Suppressor macrophage treated with lipopolysaccharide for 1 hour (primary cell): Measurements from ENCODE around the gene GALNT12.

ENCODE experiments used
- DNase-seq, 3 donors: peaks; one replicate each; pipeline ENCODE4 v3.0.0-alpha.2; 2020 to 2022

GALNT12 gene

DNA sequence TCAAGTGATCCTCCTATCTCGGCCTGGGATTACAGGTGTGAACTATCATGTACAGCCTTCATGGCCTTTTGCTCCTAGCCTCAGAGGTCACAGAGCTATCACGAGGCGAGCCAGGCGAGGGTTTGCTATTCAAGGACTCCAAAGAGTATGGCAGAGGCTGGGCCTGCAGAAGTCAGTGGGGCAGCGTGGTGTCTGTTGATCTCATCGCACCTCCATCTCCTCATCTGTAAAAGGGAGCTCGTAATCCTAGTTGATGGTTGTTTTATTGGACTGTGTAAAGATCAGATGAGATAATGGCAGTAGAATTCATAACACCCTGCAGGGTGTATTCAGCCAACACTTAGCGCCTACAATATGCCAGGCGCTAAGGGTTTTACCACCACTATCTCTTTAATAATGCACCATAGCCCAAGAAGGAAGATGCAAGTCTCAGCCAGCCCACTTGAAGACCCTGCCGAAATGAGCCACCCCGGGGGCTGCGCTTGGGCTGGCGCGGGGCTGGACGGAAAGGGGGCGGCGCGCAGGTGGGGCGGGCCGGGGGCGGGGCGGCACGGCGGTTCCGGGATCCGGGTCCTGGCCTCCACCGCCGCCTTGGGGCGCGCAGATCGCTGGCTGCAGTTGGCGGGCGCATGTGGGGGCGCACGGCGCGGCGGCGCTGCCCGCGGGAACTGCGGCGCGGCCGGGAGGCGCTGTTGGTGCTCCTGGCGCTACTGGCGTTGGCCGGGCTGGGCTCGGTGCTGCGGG, at the start of gene GALNT12:
Gene GALNT12, plus strand, starts transcription at position 601 of the 744 bp plus-strand sequence. Its CDS starts 29 bp downstream, at position 630.
- DNase-seq: peak in 2 of 3 donors; percentile 37 to 69

GRCh38 chr9:98760231-98760630, 47.2 kb upstream of the GALNT12 start:
- DNase-seq: no peak

DNA sequence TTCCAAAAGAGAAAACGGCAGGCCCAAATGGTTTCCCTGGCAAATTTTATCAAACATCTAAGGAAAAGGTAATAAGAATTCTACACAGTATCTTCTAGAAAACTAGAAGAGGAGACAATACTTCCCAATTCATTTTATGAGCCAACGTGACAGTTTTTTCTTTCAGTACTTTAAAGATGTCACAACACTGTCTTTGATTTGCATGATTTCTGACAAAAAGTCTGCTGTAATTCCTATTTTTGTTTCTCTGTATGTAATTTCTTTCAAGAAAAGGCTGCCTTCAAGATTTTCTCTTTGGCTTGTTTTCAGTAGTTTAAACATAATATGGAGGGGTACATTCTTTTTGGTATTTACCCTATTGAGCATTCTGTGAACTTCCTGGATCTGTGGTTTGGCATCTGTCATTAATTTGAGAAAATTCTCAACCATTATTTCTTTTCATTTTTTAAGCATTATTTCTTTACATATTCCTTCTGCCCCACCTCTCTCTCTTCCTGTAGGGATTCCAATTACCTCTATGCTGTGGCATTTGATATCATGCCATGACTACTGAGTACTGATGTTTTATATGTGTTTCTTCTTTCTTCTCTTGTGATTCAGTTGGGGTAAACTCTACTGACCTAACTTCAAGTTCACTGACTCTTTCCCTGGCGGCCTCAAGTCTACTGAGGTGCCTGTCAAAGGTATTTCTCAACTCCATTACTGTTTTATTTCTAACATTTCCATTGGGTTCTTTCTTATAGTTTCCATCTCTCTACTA, 43.3 kb upstream of the GALNT12 start:
- DNase-seq: peak in 2 of 3 donors; percentile 20 to 22

DNA sequence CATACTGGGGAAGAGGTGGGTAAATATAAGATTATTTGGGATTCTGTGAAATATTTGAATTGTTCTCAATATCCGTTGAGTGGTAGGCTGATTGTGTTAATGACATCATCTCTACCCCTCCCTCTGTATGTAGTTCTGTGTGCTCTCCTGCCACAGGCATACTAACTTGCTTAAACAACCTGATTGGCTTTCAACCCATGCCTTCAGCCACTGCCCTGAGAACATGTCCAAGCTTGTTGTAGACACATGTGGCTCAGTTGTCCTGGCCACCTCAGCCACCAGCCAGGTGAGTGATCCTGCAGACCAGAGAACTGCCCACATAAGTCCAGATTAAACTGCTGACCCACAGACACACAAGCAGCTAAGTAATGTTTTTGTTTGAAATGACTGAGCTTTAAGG, 42.2 kb upstream of the GALNT12 start:
- DNase-seq: no peak

GRCh38 chr9:98766586-98766985, 40.9 kb upstream of the GALNT12 start:
- peak; percentile 61 to 86 (median 78) for DNase-seq

- no peak for DNase-seq
These were observed 40.3 kb upstream of the GALNT12 start for GRCh38 chr9:98767196-98767595.

- no peak for DNase-seq
These were observed 39.6 kb upstream of the GALNT12 start for GRCh38 chr9:98767915-98768314.

GRCh38 chr9:98768344-98768743, 39.1 kb upstream of the GALNT12 start:
- no peak for DNase-seq

GRCh38 chr9:98770717-98771116, 36.8 kb upstream of the GALNT12 start:
- no peak for DNase-seq

DNA sequence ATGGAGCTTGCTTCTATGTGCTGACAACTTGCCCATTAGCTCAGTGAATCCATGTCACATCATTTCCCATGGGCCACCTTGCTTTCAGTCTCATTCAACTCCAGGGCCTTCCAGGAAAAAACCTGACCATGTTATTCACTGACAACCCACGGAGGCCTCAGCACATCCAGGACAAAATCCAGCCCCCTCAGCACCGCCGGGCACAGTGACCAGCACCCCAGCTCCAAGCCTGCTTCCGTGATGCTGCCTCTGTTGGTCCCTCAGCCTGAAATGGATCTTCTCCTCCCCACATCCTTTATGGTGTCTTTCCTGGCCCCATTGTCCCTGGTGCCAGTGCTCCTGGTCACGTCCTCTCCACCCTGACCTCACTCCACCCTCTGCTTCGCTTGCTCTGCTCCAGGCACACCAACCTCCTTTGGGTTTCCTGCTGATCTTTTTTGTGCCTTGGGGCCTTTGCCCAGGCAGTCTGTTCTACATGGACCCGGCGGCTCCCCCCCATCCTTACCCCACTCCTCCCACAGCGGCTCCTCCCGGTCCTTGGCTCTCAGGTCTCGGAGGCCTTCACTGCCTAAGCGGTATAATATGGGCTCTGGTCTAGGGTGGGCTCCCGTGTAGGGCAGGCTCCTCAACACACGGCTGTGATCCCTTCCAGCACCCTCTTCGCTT, 36.1 kb upstream of the GALNT12 start:
- DNase-seq: no peak

- DNase-seq: no peak
These were observed 34.9 kb upstream of the GALNT12 start for GRCh38 chr9:98772364-98773155.

GRCh38 chr9:98773721-98774120, 33.7 kb upstream of the GALNT12 start:
- no peak for DNase-seq

- peak; percentile 56 to 78 (median 65) for DNase-seq
These were observed 32.7 kb upstream of the GALNT12 start for GRCh38 chr9:98774746-98775145.

GRCh38 chr9:98775831-98776441, 31.5 kb upstream of the GALNT12 start:
- DNase-seq: peak; percentile 79 to 86 (median 86)

DNA sequence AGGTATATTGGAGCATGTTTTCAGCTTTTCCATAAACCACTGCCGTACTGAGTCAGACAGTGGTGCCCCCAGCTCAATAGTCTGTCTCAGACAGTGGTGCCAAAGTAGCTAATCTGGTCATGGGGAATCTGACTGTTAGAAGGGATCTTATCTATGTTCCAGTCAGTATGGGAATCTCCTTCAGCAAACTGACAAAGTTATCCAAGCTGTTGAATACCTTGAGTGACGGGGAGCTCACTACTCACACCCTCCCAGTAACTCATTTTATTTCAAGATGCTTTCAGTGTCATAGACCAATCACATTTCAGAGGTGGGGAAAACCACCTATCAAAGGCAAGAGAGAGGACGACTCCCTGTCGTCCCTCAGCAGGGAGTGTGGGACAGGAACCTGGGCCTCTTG, 29.9 kb upstream of the GALNT12 start:
- DNase-seq: no peak

DNA sequence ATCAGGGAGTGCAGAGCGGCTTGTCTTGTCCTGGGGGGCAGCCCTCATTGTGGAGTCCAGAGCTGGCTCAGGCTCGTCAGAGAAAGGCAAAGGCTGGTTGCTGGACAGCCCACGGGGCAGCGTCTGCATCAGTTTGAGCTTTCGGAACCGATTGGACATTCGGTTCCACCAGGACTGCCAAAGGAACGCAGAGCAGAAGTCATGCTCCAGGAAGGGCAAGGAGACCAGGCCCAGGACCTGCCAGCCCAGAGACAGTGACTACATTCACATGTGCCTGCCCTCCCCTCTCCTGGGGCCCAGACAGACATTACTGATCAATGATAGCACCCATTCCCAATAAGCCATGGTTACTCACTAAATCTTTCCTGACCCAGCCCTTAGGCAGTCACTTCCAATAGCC, 29.2 kb upstream of the GALNT12 start:
- no peak for DNase-seq

DNA sequence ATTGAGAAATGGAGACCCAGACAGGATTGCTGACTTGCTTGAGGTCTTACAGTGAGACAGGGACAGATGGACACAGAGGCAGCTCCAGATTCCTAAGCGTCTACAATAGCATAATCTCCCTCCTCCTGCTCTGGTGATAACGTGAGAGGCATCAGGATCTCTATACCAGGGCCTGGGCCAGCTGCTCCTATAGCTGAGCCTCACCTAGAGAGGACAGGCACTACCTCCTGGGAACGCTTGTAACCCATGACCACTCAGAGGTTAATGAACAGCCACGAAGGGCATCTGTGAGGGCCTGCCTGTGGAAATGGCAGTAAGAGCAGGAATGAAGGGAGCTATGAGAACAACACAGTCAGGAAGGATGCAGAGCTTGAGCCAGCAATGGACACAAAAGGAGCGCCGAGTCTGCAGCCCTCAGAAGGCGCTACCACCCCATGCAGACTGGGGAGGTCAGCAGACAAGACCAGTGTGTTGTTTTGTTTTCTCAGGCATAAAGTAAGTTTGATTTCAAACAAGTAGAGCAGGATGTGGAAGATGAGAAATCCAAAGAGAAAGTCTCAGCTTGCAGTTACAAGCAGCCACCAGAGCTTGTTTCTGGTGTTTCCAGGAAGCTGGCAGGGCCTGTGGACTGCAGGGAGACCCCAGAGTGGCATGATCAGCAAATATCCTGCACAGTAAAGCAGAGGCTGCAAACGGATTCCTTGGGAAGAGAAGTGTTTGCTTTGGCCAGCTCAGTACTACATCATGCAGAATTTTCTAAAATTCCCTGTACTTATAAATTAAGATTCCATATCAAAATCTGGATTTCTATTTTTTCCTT, 28.5 kb upstream of the GALNT12 start:
- no peak for DNase-seq

DNA sequence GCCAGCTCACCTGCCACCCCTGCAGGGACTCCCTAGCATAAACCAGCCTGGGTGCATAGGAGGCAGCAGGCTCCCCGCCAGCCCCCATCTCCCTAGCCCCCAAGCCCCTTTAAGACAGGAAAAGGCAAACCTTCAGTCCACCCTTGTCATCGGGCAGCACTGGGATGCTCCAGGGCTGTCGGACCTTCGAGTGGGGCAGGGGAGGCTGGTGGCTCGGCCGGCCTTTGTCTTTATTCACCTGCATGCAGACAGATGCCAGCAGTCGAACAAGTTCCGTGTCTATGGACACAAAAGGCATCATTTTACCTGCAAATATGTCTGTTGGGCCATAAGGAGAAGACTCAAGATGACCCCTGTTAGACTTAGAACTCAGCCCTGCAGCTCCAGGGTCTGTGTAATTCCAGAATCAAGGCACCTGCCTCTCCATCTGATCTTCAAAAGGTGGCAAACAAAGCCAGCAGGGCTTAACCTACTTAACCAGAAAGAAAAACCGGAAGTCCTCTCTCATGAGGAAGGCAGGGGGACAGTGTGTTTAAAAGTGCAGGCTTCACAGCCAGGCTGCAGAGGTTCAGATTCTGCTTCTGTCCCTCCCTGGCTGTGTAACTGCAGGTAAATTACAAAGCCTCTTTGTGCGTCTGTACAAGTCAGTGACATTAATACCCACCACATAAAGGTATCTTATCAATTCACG, 27.3 kb upstream of the GALNT12 start:
- DNase-seq: no peak

DNA sequence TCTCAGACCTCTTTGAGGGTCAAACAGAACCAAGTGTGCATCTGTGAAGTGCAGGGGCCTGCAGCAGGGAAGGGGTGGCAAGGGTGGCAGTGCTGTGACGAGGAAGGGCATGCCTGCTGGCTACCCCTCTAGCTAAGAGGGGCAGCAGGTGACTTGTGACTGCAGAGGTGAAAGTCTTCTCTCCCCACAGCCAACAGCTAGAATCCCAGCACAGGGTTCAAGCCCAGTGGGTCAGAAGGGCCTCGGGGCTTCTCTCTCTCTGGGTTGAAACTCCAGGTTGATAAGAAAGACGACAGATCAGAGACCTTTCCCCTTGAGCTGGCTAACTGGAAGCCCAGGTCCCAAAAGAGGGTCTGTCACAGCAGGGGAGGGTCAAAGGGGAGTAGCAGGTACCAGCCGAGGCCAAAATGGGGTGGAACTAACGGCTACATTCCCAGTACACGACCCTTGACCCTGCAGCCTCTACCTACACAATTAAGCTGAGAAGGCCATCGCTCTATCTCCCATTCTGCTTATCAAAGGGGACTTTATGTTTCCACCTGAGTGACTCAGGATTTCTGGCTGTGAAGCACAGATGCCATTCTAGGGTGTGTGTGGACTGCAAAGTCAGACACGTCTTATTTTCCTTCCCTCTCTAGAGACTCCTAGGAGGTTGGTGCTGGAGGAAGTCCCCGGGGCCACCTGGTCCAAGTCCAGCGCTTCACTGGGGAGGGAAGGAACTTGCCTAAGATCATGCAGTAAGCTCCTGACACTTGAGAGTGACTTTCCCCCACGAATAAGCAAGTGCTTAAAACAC, 25.7 kb upstream of the GALNT12 start:
- peak in 1 of 3 donors; percentile 40 for DNase-seq
